ENCODE data around the gene ATXN1.
"Not testable (repeated sequence)": the region's sequence is repeated elsewhere in the genome, so short reads cannot be mapped to it uniquely, and the experiment has no call there.

Gene ATXN1

GRCh38 chr6:16630026-16630643, 131.1 kb downstream of the ATXN1 start:
- Histone ChIP-seq H3K36me3 (ENCODE audit: insufficient read depth, low read length) (peaks cover 6% of the 10 kb centered on the region; the same call in 1 of the 2 replicates), H3K27me3 (ENCODE audit: insufficient read depth, low read length, poor library complexity, severe bottlenecking) (no peaks in the 10 kb centered on the region), H3K9me3 (ENCODE audit: insufficient read depth, low read depth, low read length) (no peaks in the 10 kb centered on the region), H2AFZ (ENCODE audit: low read length) (no peak overlapping the region), H4K20me1 (ENCODE audit: insufficient read depth, low read length, poor library complexity, severe bottlenecking) (no peaks in the 10 kb centered on the region), H3K9me2 (replicated peaks; ENCODE audit: low read depth, low read length) (no peaks in the 10 kb centered on the region), H3K4me2 (ENCODE audit: low read depth, low read length, poor library complexity, severe bottlenecking) (no peak overlapping the region), H3K9ac (ENCODE audit: low read depth, low read length, poor library complexity, severe bottlenecking) (no peak overlapping the region), H3F3A (ENCODE audit: low read depth) (no peaks in the 10 kb centered on the region; the same call in 1 of the 2 replicates), H3K4me1 (ENCODE audit: insufficient read depth, low read length, poor library complexity, severe bottlenecking) (peaks cover 25% of the 10 kb centered on the region), H3K79me2 (ENCODE audit: insufficient read depth, low read length) (peaks cover 6% of the 10 kb centered on the region; the same call in 1 of the 2 replicates), H3K4me3 (ENCODE audit: low read length, poor library complexity, severe bottlenecking) (no peak overlapping the region)
- TF ChIP-seq EZH2phosphoT487 (IDR thresholded peaks at IDR 0.05; ENCODE audit: borderline replicate concordance): no peak
- no peak for TF ChIP-seq CTCF (conservative IDR thresholded peaks at IDR 0.05; ENCODE audit: low read length)

GRCh38 chr6:16628580-16628979, 132.7 kb downstream of the ATXN1 start:
- not testable (repeated sequence) for H2AFZ ChIP-seq (ENCODE audit: low read length); H3K9ac ChIP-seq (ENCODE audit: low read depth, low read length, poor library complexity, severe bottlenecking); H3K36me3 ChIP-seq (ENCODE audit: insufficient read depth, low read length); H3K9me3 ChIP-seq (ENCODE audit: insufficient read depth, low read depth, low read length); H3F3A ChIP-seq (ENCODE audit: low read depth); H3K9me2 ChIP-seq (replicated peaks; ENCODE audit: low read depth, low read length); H3K27me3 ChIP-seq (ENCODE audit: insufficient read depth, low read length, poor library complexity, severe bottlenecking); H3K4me2 ChIP-seq (ENCODE audit: low read depth, low read length, poor library complexity, severe bottlenecking); H4K20me1 ChIP-seq (ENCODE audit: insufficient read depth, low read length, poor library complexity, severe bottlenecking); H3K4me3 ChIP-seq (ENCODE audit: low read length, poor library complexity, severe bottlenecking); H3K79me2 ChIP-seq (ENCODE audit: insufficient read depth, low read length)
- H3K4me1 ChIP-seq (ENCODE audit: insufficient read depth, low read length, poor library complexity, severe bottlenecking): peaks cover 22% of the 10 kb centered on the region

- Histone ChIP-seq H2AFZ (ENCODE audit: low read length) (no peak overlapping the region), H3K9me3 (ENCODE audit: insufficient read depth, low read depth, low read length) (no peaks in the 10 kb centered on the region), H3K9ac (ENCODE audit: low read depth, low read length, poor library complexity, severe bottlenecking) (no peak overlapping the region), H3K27me3 (ENCODE audit: insufficient read depth, low read length, poor library complexity, severe bottlenecking) (no peaks in the 10 kb centered on the region), H4K20me1 (ENCODE audit: insufficient read depth, low read length, poor library complexity, severe bottlenecking) (no peaks in the 10 kb centered on the region), H3F3A (ENCODE audit: low read depth) (peaks cover 7% of the 10 kb centered on the region; the same call in 1 of the 2 replicates), H3K4me2 (ENCODE audit: low read depth, low read length, poor library complexity, severe bottlenecking) (no peak overlapping the region), H3K9me2 (replicated peaks; ENCODE audit: low read depth, low read length) (no peaks in the 10 kb centered on the region), H3K36me3 (ENCODE audit: insufficient read depth, low read length) (peaks cover 6% of the 10 kb centered on the region; the same call in 1 of the 2 replicates), H3K79me2 (ENCODE audit: insufficient read depth, low read length) (peaks cover 6% of the 10 kb centered on the region; the same call in 1 of the 2 replicates), H3K4me3 (ENCODE audit: low read length, poor library complexity, severe bottlenecking) (no peak overlapping the region), H3K4me1 (ENCODE audit: insufficient read depth, low read length, poor library complexity, severe bottlenecking) (peaks cover 26% of the 10 kb centered on the region)
- TF ChIP-seq EZH2phosphoT487 (IDR thresholded peaks at IDR 0.05; ENCODE audit: borderline replicate concordance) (no peak), CTCF (conservative IDR thresholded peaks at IDR 0.05; ENCODE audit: low read length) (no peak)
These were observed 134.6 kb downstream of the ATXN1 start for GRCh38 chr6:16626650-16627049.

All from Loucy (cell line).